Activated naive CD8-positive, alpha-beta T cell (primary cell): ENCODE measurements around the gene HOXD12.

ENCODE experiments used
- H3K27ac Mint-ChIP-seq: one replicate; pipeline ENCODE4 v1.8.0; 2021; ENCODE audit warnings: mixed read lengths
- H3K27me3 Mint-ChIP-seq: one replicate; pipeline ENCODE4 v1.8.0; 2021; ENCODE audit warnings: mixed read lengths
- H3K36me3 Mint-ChIP-seq: one replicate; pipeline ENCODE4 v1.8.0; 2021; ENCODE audit warnings: mixed read lengths
- H3K4me1 Mint-ChIP-seq: one replicate; pipeline ENCODE4 v1.8.0; 2021; ENCODE audit warnings: low read depth, mixed read lengths
- H3K4me3 Mint-ChIP-seq: one replicate; pipeline ENCODE4 v1.8.0; 2021; ENCODE audit warnings: mild to moderate bottlenecking, mixed read lengths
- H3K9me3 Mint-ChIP-seq: one replicate; pipeline ENCODE4 v1.8.0; 2021; ENCODE audit warnings: low read depth, mixed read lengths

HOXD12 gene

GRCh38 chr2:176124110-176124946 is 24.7 kb downstream of the HOXD12 start:
- Mint-ChIP-seq H3K27me3 (peaks cover 54% of the 10 kb centered on the region), H3K27ac (no peak overlapping the region), H3K9me3 (no peaks in the 10 kb centered on the region)

GRCh38 chr2:176124947-176125771 is 25.6 kb downstream of the HOXD12 start:
- Mint-ChIP-seq H3K9me3 (no peaks in the 10 kb centered on the region), H3K27ac (no peak overlapping the region), H3K27me3 (peaks cover 48% of the 10 kb centered on the region), H3K36me3 (no peaks in the 10 kb centered on the region), H3K4me3 (peak overlapping the region; percentile 38), H3K4me1 (peaks cover 20% of the 10 kb centered on the region)

More at GRCh38 chr2:176124110-176124946, 24.7 kb downstream of the HOXD12 start:
- H3K4me3 Mint-ChIP-seq: peak overlapping the region; percentile 63
- peaks cover 20% of the 10 kb centered on the region for H3K4me1 Mint-ChIP-seq
- no peaks in the 10 kb centered on the region for H3K36me3 Mint-ChIP-seq

GRCh38 chr2:176125772-176126054 is 26.1 kb downstream of the HOXD12 start:
- Mint-ChIP-seq H3K9me3 (no peaks in the 10 kb centered on the region), H3K4me1 (peaks cover 20% of the 10 kb centered on the region), H3K27ac (no peak overlapping the region), H3K4me3 (no peak overlapping the region), H3K27me3 (peaks cover 42% of the 10 kb centered on the region), H3K36me3 (no peaks in the 10 kb centered on the region)

GRCh38 chr2:176126929-176127773 is 27.6 kb downstream of the HOXD12 start:
- Mint-ChIP-seq H3K9me3 (no peaks in the 10 kb centered on the region), H3K4me1 (peaks cover 28% of the 10 kb centered on the region), H3K27ac (no peak overlapping the region), H3K36me3 (no peaks in the 10 kb centered on the region), H3K27me3 (peaks cover 49% of the 10 kb centered on the region), H3K4me3 (no peak overlapping the region)

GRCh38 chr2:176127774-176128072 is 28.1 kb downstream of the HOXD12 start:
- no peak overlapping the region for H3K27ac Mint-ChIP-seq

GRCh38 chr2:176128172-176128981 is 28.8 kb downstream of the HOXD12 start:
- peak overlapping the region; percentile 22 for H3K27ac Mint-ChIP-seq
- H3K4me3 Mint-ChIP-seq: peak overlapping the region; percentile 71
- no peaks in the 10 kb centered on the region for H3K36me3 Mint-ChIP-seq
- H3K9me3 Mint-ChIP-seq: no peaks in the 10 kb centered on the region
- peaks cover 34% of the 10 kb centered on the region for H3K4me1 Mint-ChIP-seq
- H3K27me3 Mint-ChIP-seq: peaks cover 58% of the 10 kb centered on the region

More at GRCh38 chr2:176127774-176128072, 28.1 kb downstream of the HOXD12 start:
- Mint-ChIP-seq H3K36me3 (no peaks in the 10 kb centered on the region), H3K27me3 (peaks cover 53% of the 10 kb centered on the region), H3K4me3 (peak overlapping the region; percentile 49), H3K9me3 (no peaks in the 10 kb centered on the region), H3K4me1 (peaks cover 31% of the 10 kb centered on the region)

GRCh38 chr2:176128982-176129796 is 29.6 kb downstream of the HOXD12 start, which contains the start of gene HOXD8:
Gene HOXD8 (plus strand): TSS chr2:176129705. CDS start chr2:176130367, 662 bp downstream.
- Mint-ChIP-seq H3K4me3 (peak within 1 kb of the TSS; percentile 71), H3K4me1 (peaks cover 28% of the 10 kb centered on the region), H3K36me3 (no peaks in the 10 kb centered on the region), H3K27ac (peak within 1 kb of the TSS; percentile 22), H3K9me3 (no peaks in the 10 kb centered on the region), H3K27me3 (peaks cover 59% of the 10 kb centered on the region)

GRCh38 chr2:176129813-176130146 is 30.2 kb downstream of the HOXD12 start:
- no peak overlapping the region for H3K27ac Mint-ChIP-seq
- H3K36me3 Mint-ChIP-seq: no peaks in the 10 kb centered on the region
- H3K4me1 Mint-ChIP-seq: peaks cover 27% of the 10 kb centered on the region
- no peaks in the 10 kb centered on the region for H3K9me3 Mint-ChIP-seq
- no peak overlapping the region for H3K4me3 Mint-ChIP-seq
- peaks cover 61% of the 10 kb centered on the region for H3K27me3 Mint-ChIP-seq

- no peaks in the 10 kb centered on the region for H3K36me3 Mint-ChIP-seq
- peaks cover 65% of the 10 kb centered on the region for H3K27me3 Mint-ChIP-seq
- H3K9me3 Mint-ChIP-seq: no peaks in the 10 kb centered on the region
- peaks cover 28% of the 10 kb centered on the region for H3K4me1 Mint-ChIP-seq
- no peak overlapping the region for H3K27ac Mint-ChIP-seq
- peak overlapping the region; percentile 76 for H3K4me3 Mint-ChIP-seq
These were observed 30.8 kb downstream of the HOXD12 start for GRCh38 chr2:176130147-176130956.

- peaks cover 2% of the 10 kb centered on the region for H3K36me3 Mint-ChIP-seq
- H3K4me3 Mint-ChIP-seq: peak overlapping the region; percentile 76
- peak overlapping the region; percentile 58 for H3K27ac Mint-ChIP-seq
- H3K4me1 Mint-ChIP-seq: peaks cover 37% of the 10 kb centered on the region
- no peaks in the 10 kb centered on the region for H3K9me3 Mint-ChIP-seq
- H3K27me3 Mint-ChIP-seq: peaks cover 63% of the 10 kb centered on the region
These were observed 31.6 kb downstream of the HOXD12 start for GRCh38 chr2:176130957-176131847.

- no peak overlapping the region for H3K27ac Mint-ChIP-seq
- H3K36me3 Mint-ChIP-seq: peaks cover 2% of the 10 kb centered on the region
- peaks cover 62% of the 10 kb centered on the region for H3K27me3 Mint-ChIP-seq
- H3K4me1 Mint-ChIP-seq: peaks cover 38% of the 10 kb centered on the region
- H3K9me3 Mint-ChIP-seq: no peaks in the 10 kb centered on the region
- H3K4me3 Mint-ChIP-seq: peak overlapping the region; percentile 82
These were observed 32.2 kb downstream of the HOXD12 start for GRCh38 chr2:176131848-176132158.
